HEK293 (cell line): ENCODE results near the gene KIF4A.

Experiments
- CTCF ChIA-PET: fragments of 350-600 bp; formaldehyde crosslinking; extraction: SDS; loops from one replicate; lab custom pipeline; 2021; ENCODE audit warnings: antibody characterized with exemption; lab: Yijun Ruan, JAX
- POLR2A ChIA-PET: fragments of 300-600 bp; formaldehyde crosslinking; extraction: SDS; loops from one replicate; lab custom pipeline; 2020; ENCODE audit warnings: antibody characterized with exemption, inconsistent platforms; lab: Yijun Ruan, JAX
- H3K27ac ChIP-seq: fragments of 200-500 bp; sonication (Bioruptor generic); 2 replicates; pipeline ENCODE4 v1.5.1; 2014; ENCODE audit warnings: low read depth, low read length, control low read depth, inconsistent platforms; ENCODE audit errors: extremely low read depth
- H3K36me3 ChIP-seq, 2 experiments: fragments of 200-500 bp in 1 of 2; sonication (Bioruptor generic) in 1 of 2; 1 replicate in 1 of 2; 2 replicates in 1 of 2; pipeline ENCODE4 v1.5.1; 2014 to 2017; ENCODE audit warnings: inconsistent platforms in 2 of 2, low read length in 2 of 2; ENCODE audit not compliant: control insufficient read depth in 2 of 2, insufficient read depth in 1 of 2
- H3K4me1 ChIP-seq: fragments of 200-500 bp; sonication (Bioruptor generic); 2 replicates; pipeline ENCODE4 v1.5.1; 2014; ENCODE audit warnings: mild to moderate bottlenecking, low read length, inconsistent platforms; ENCODE audit not compliant: control insufficient read depth, insufficient read depth
- H3K4me3 ChIP-seq: 2 replicates; pipeline ENCODE4 v1.5.1; 2011; ENCODE audit warnings: low read depth, mild to moderate bottlenecking, control low read depth, low read length, moderate library complexity
- H3K9me3 ChIP-seq: fragments of 200-500 bp; sonication (Bioruptor generic); 2 replicates; pipeline ENCODE4 v1.5.1; 2014; ENCODE audit warnings: low read depth, low read length, inconsistent platforms; ENCODE audit not compliant: control insufficient read depth, insufficient read depth
- ATF2 ChIP-seq: fragments of 450-650 bp; formaldehyde crosslinking; IDR thresholded peaks from 2 replicates; pipeline ENCODE4 v1.5.1; 2016; ENCODE audit warnings: missing biosample characterization, missing genetic modification characterization, low read depth
- BCL11A ChIP-seq: fragments of 450-650 bp; formaldehyde crosslinking; IDR thresholded peaks from 2 replicates; pipeline ENCODE4 v1.5.1; 2016; ENCODE audit warnings: low read depth, missing biosample characterization, missing genetic modification characterization
- GLI4 ChIP-seq: fragments of 450-650 bp; formaldehyde crosslinking; IDR thresholded peaks from 2 replicates; pipeline ENCODE4 v1.5.1; 2016; ENCODE audit warnings: missing biosample characterization, missing genetic modification characterization
- GLIS1 ChIP-seq: fragments of 450-650 bp; formaldehyde crosslinking; IDR thresholded peaks from 2 replicates; pipeline ENCODE4 v1.5.1; 2016; ENCODE audit warnings: missing biosample characterization, missing genetic modification characterization
- HOXC10 ChIP-seq: sonication (generic); formaldehyde crosslinking; IDR thresholded peaks from 2 replicates; pipeline ENCODE4 v1.8.1; 2023; ENCODE audit warnings: mild to moderate bottlenecking, missing genetic modification reagents
- HOXD13 ChIP-seq: sonication (generic); formaldehyde crosslinking; IDR thresholded peaks from 2 replicates; pipeline ENCODE4 v1.8.0; 2022; ENCODE audit warnings: missing genetic modification reagents, borderline replicate concordance
- IKZF3 ChIP-seq: fragments of 450-650 bp; IDR thresholded peaks from 2 replicates; pipeline ENCODE4 v1.5.0; 2018; ENCODE audit warnings: missing biosample characterization, mild to moderate bottlenecking, missing genetic modification characterization, moderate library complexity
- MEIS1 ChIP-seq: sonication (generic); formaldehyde crosslinking; IDR thresholded peaks from 2 replicates; pipeline ENCODE4 v1.8.1; 2022; ENCODE audit warnings: missing genetic modification reagents, mild to moderate bottlenecking, borderline replicate concordance
- ZEB2 ChIP-seq: fragments of 450-650 bp; formaldehyde crosslinking; IDR thresholded peaks from 2 replicates; pipeline ENCODE4 v1.5.1; 2016; ENCODE audit warnings: missing biosample characterization, missing genetic modification characterization
- ZFHX2 ChIP-seq: fragments of 450-650 bp; formaldehyde crosslinking; conservative IDR thresholded peaks from 2 replicates; pipeline ENCODE4 v1.5.1; 2016; ENCODE audit warnings: missing biosample characterization, missing genetic modification characterization
- ZFP37 ChIP-seq: fragments of 450-650 bp; formaldehyde crosslinking; IDR thresholded peaks from 2 replicates; pipeline ENCODE4 v1.5.1; 2016; ENCODE audit warnings: missing biosample characterization, missing genetic modification characterization
- ZNF157 ChIP-seq: fragments of 450-650 bp; formaldehyde crosslinking; IDR thresholded peaks from 2 replicates; pipeline ENCODE4 v1.5.1; 2016; ENCODE audit warnings: missing biosample characterization, missing genetic modification characterization
- ZNF175 ChIP-seq: fragments of 450-650 bp; formaldehyde crosslinking; IDR thresholded peaks from 2 replicates; pipeline ENCODE4 v1.5.1; 2016; ENCODE audit warnings: missing biosample characterization, missing genetic modification characterization
- ZNF19 ChIP-seq: fragments of 450-650 bp; formaldehyde crosslinking; IDR thresholded peaks from 2 replicates; pipeline ENCODE4; 2016; ENCODE audit warnings: missing biosample characterization, missing genetic modification characterization, low read depth
- ZNF211 ChIP-seq: fragments of 450-650 bp; formaldehyde crosslinking; IDR thresholded peaks from 2 replicates; pipeline ENCODE4 v1.5.1; 2016; ENCODE audit warnings: low read depth, missing biosample characterization, missing genetic modification characterization
- ZNF404 ChIP-seq: fragments of 450-650 bp; formaldehyde crosslinking; IDR thresholded peaks from 2 replicates; pipeline ENCODE4 v1.5.1; 2017; ENCODE audit warnings: missing biosample characterization, missing genetic modification characterization
- ZNF514 ChIP-seq: fragments of 450-650 bp; formaldehyde crosslinking; IDR thresholded peaks from 2 replicates; pipeline ENCODE4 v1.5.1; 2016; ENCODE audit warnings: missing biosample characterization, missing genetic modification characterization
- ZNF518A ChIP-seq: fragments of 450-650 bp; formaldehyde crosslinking; conservative IDR thresholded peaks from 2 replicates; pipeline ENCODE4 v1.5.1; 2016; ENCODE audit warnings: low read depth, missing biosample characterization, missing genetic modification characterization
- ZNF692 ChIP-seq: fragments of 450-650 bp; formaldehyde crosslinking; IDR thresholded peaks from 2 replicates; pipeline ENCODE4 v1.5.1; 2016; ENCODE audit warnings: missing biosample characterization, missing genetic modification characterization
- ZNF701 ChIP-seq: fragments of 450-650 bp; formaldehyde crosslinking; IDR thresholded peaks from 2 replicates; pipeline ENCODE4 v1.5.1; 2016; ENCODE audit warnings: missing biosample characterization, missing genetic modification characterization
- ZNF776 ChIP-seq: fragments of 450-650 bp; formaldehyde crosslinking; IDR thresholded peaks from 2 replicates; pipeline ENCODE4 v1.5.0; 2017; ENCODE audit warnings: missing biosample characterization, missing genetic modification characterization, borderline replicate concordance
- ZSCAN16 ChIP-seq: fragments of 450-650 bp; formaldehyde crosslinking; IDR thresholded peaks from 2 replicates; pipeline ENCODE4 v1.5.1; 2016; ENCODE audit warnings: missing biosample characterization, missing genetic modification characterization
- ZSCAN4 ChIP-seq: fragments of 450-650 bp; formaldehyde crosslinking; IDR thresholded peaks from 2 replicates; pipeline ENCODE4 v1.5.1; 2017; ENCODE audit warnings: missing biosample characterization, missing genetic modification characterization
- TF ChIP-seq, protein P1 (sequence below): fragments of 450-650 bp; formaldehyde crosslinking; IDR thresholded peaks from 2 replicates; pipeline ENCODE4 v1.5.1; 2016; ENCODE audit warnings: missing biosample characterization, missing genetic modification characterization, borderline replicate concordance
- TF ChIP-seq, protein P2 (sequence below): fragments of 450-650 bp; formaldehyde crosslinking; IDR thresholded peaks from 2 replicates; pipeline ENCODE4 v1.5.1; 2016; ENCODE audit warnings: missing biosample characterization, missing genetic modification characterization

The KIF4A gene

GRCh38 chrX:70254063-70254400 lies 35.9 kb upstream of the KIF4A start:
- ChIA-PET POLR2A (no interaction called here), CTCF (interaction anchor here (0.7 to 1.4 kb wide), 3 partner anchors 9 to 121 kb away, joined by 3 read pairs; partner anchors contain the start of gene IGBP1)
- no peaks in the 10 kb centered on the region; the same call in none of the 2 replicates for H3K9me3 ChIP-seq

GRCh38 chrX:70254909-70255308 lies 35.0 kb upstream of the KIF4A start:
- H3K4me3 ChIP-seq, result no peak overlapping the region
- ChIA-PET CTCF (interaction anchor here (1.0 kb wide), 1 partner anchor 8 kb away, joined by 3 read pairs; no protein-coding TSS in a partner anchor), POLR2A (no interaction called here)
- no peaks in the 10 kb centered on the region; the same call in none of the 2 replicates for H3K9me3 ChIP-seq
- H3K27ac ChIP-seq, result no peak overlapping the region
- no peaks in the 10 kb centered on the region for H3K36me3 ChIP-seq
- no peaks in the 10 kb centered on the region for H3K4me1 ChIP-seq
- TF ChIP-seq ZEB2 (tag by site-specific recombination) (no peak), ZFP37 (tag by site-specific recombination) (no peak), GLI4 (no peak), ZNF518A (tag by site-specific recombination) (no peak), ZNF776 (tag by site-specific recombination) (no peak), GLIS1 (no peak), ATF2 (tag by site-specific recombination) (no peak), ZFHX2 (no peak), BCL11A (no peak)
- TF ChIP-seq, protein P1, sequence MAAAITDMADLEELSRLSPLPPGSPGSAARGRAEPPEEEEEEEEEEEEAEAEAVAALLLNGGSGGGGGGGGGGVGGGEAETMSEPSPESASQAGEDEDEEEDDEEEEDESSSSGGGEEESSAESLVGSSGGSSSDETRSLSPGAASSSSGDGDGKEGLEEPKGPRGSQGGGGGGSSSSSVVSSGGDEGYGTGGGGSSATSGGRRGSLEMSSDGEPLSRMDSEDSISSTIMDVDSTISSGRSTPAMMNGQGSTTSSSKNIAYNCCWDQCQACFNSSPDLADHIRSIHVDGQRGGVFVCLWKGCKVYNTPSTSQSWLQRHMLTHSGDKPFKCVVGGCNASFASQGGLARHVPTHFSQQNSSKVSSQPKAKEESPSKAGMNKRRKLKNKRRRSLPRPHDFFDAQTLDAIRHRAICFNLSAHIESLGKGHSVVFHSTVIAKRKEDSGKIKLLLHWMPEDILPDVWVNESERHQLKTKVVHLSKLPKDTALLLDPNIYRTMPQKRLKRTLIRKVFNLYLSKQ, result no peak

More at GRCh38 chrX:70254063-70254400, 35.9 kb upstream of the KIF4A start:
- Histone ChIP-seq H3K36me3 (no peaks in the 10 kb centered on the region), H3K4me1 (no peaks in the 10 kb centered on the region), H3K4me3 (no peak overlapping the region), H3K27ac (no peak overlapping the region)
- TF ChIP-seq ZSCAN4 (tag by site-specific recombination) (no peak), ZNF157 (no peak), ZNF175 (no peak), ZFP37 (tag by site-specific recombination) (no peak), ZSCAN16 (tag by site-specific recombination) (no peak), HOXC10 (CRISPR knock-in tag) (no peak), ZNF701 (tag by site-specific recombination) (no peak), MEIS1 (CRISPR knock-in tag) (no peak), ZNF692 (tag by site-specific recombination) (no peak), IKZF3 (tag by site-specific recombination) (no peak), ZNF211 (tag by site-specific recombination) (no peak), HOXD13 (CRISPR knock-in tag) (no peak), ZNF19 (no peak), ZNF514 (tag by site-specific recombination) (no peak), ZNF404 (tag by site-specific recombination) (no peak)
- TF ChIP-seq, protein P2, sequence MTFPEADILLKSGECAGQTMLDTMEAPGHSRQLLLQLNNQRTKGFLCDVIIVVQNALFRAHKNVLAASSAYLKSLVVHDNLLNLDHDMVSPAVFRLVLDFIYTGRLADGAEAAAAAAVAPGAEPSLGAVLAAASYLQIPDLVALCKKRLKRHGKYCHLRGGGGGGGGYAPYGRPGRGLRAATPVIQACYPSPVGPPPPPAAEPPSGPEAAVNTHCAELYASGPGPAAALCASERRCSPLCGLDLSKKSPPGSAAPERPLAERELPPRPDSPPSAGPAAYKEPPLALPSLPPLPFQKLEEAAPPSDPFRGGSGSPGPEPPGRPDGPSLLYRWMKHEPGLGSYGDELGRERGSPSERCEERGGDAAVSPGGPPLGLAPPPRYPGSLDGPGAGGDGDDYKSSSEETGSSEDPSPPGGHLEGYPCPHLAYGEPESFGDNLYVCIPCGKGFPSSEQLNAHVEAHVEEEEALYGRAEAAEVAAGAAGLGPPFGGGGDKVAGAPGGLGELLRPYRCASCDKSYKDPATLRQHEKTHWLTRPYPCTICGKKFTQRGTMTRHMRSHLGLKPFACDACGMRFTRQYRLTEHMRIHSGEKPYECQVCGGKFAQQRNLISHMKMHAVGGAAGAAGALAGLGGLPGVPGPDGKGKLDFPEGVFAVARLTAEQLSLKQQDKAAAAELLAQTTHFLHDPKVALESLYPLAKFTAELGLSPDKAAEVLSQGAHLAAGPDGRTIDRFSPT, result no peak
